HEK293T (cell line): ENCODE measurements around the gene PSME3IP1.

ENCODE experiments used
- CTCF ChIA-PET: fragments of 350-600 bp; formaldehyde crosslinking; extraction: SDS; loops from one replicate; lab custom pipeline; 2021; ENCODE audit warnings: antibody characterized with exemption, inconsistent platforms; lab: Yijun Ruan, JAX
- POLR2A ChIA-PET: fragments of 350-600 bp; formaldehyde crosslinking; extraction: SDS; loops from one replicate; lab custom pipeline; 2020; ENCODE audit warnings: antibody characterized with exemption, inconsistent platforms; lab: Yijun Ruan, JAX
- DNase-seq: peaks from one replicate; pipeline ENCODE4 v3.0.0; 2012; ENCODE audit warnings: mixed read lengths; ENCODE audit errors: extremely low spot score
- ARNT ChIP-seq: fragments of 450-650 bp; IDR thresholded peaks from 2 replicates; pipeline ENCODE4 v1.6.1; 2017; ENCODE audit warnings: mild to moderate bottlenecking
- BHLHE40 ChIP-seq: fragments of 450-650 bp; IDR thresholded peaks from 2 replicates; pipeline ENCODE4 v1.6.1; 2016; ENCODE audit warnings: mild to moderate bottlenecking, moderate library complexity, borderline replicate concordance
- CTBP1 ChIP-seq: fragments of 450-650 bp; IDR thresholded peaks from 2 replicates; pipeline ENCODE4 v1.6.1; 2016; ENCODE audit warnings: borderline replicate concordance
- ELF4 ChIP-seq: fragments of 450-650 bp; IDR thresholded peaks from 2 replicates; pipeline ENCODE4 v1.6.1; 2017; ENCODE audit warnings: antibody characterized with exemption
- FOXA1 ChIP-seq: fragments of 450-650 bp; IDR thresholded peaks from 2 replicates; pipeline ENCODE4 v1.6.1; 2016; ENCODE audit warnings: mild to moderate bottlenecking
- FOXK2 ChIP-seq: fragments of 450-650 bp; IDR thresholded peaks from 2 replicates; pipeline ENCODE4 v1.6.1; 2016; ENCODE audit warnings: mild to moderate bottlenecking
- FOXM1 ChIP-seq: fragments of 450-650 bp; IDR thresholded peaks from 2 replicates; pipeline ENCODE4 v1.6.1; 2017; ENCODE audit warnings: mild to moderate bottlenecking, borderline replicate concordance
- HDGF ChIP-seq: fragments of 450-650 bp; IDR thresholded peaks from 2 replicates; pipeline ENCODE4 v1.6.1; 2017; ENCODE audit warnings: antibody characterized with exemption, borderline replicate concordance
- L3MBTL2 ChIP-seq: fragments of 450-650 bp; conservative IDR thresholded peaks from 2 replicates; pipeline ENCODE4 v1.6.1; 2016; ENCODE audit warnings: mild to moderate bottlenecking
- LEF1 ChIP-seq: fragments of 450-650 bp; IDR thresholded peaks from 2 replicates; pipeline ENCODE4 v1.6.1; 2017; ENCODE audit warnings: mild to moderate bottlenecking, borderline replicate concordance
- NFRKB ChIP-seq: fragments of 450-650 bp; IDR thresholded peaks from 2 replicates; pipeline ENCODE4 v1.6.1; 2016; ENCODE audit warnings: mild to moderate bottlenecking, moderate library complexity
- PKNOX1 ChIP-seq: fragments of 450-650 bp; IDR thresholded peaks from 2 replicates; pipeline ENCODE4 v1.6.1; 2016
- SP1 ChIP-seq: fragments of 450-650 bp; IDR thresholded peaks from 2 replicates; pipeline ENCODE4 v1.6.1; 2017
- SUZ12 ChIP-seq: fragments of 450-650 bp; IDR thresholded peaks from 2 replicates; pipeline ENCODE4 v1.6.1; 2016; ENCODE audit warnings: mild to moderate bottlenecking
- TARDBP ChIP-seq: fragments of 450-650 bp; IDR thresholded peaks from 2 replicates; pipeline ENCODE4 v1.6.1; 2016
- ZNF384 ChIP-seq: fragments of 450-650 bp; IDR thresholded peaks from 2 replicates; pipeline ENCODE4 v1.6.1; 2016

PSME3IP1 gene

DNA sequence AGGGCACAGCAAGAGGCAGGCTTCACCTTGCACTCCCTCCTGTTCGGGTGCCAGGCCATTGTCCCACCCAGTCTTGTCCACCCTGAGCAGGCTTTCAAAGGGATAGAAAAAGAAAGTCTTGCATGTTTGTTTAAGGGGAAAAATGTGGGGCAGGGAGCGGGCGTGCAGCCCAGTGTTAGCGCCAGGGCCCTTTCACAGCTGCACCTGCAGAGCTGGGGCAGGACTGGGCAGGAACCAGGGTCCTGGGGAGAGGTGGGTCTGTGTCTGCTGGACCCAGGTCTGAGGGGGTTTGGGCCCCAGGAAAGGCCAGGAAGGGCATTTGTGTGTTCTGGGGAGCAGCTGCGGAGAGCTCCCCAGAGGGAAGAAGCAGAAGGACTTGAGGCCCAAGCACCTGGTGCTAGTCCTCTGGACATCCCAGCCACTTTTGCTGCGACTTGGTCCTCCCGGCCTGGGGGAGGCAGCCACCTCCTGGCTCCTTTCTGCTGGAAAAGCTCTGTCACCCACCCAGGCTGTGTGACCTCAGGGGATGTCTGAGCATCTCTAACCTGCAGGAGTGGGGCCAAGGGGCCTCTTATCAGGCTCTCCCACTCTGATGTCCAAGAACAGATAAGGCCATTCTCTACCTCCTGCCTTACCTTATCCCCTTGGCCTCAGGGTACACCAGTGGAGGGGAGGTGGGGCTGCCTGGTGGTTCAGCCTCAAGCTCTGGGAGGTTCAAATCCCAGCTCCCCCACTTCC is 44.7 kb downstream of the PSME3IP1 start:
- TF ChIP-seq NFRKB (no peak), ZNF384 (no peak), TARDBP (no peak), PKNOX1 (no peak), SP1 (no peak), L3MBTL2 (no peak), FOXA1 (no peak), HDGF (no peak), CTBP1 (no peak), ARNT (no peak), FOXK2 (no peak), BHLHE40 (no peak), SUZ12 (no peak), ELF4 (no peak), FOXM1 (no peak), LEF1 (no peak)
- CTCF ChIA-PET, result no interaction called here
- POLR2A ChIA-PET, result no interaction called here
- DNase-seq, result no peak

GRCh38 chr16:57138281-57138935 is 47.4 kb downstream of the PSME3IP1 start:
- POLR2A ChIA-PET, result no interaction called here
- DNase-seq, result no peak
- CTCF ChIA-PET, result no interaction called here
- TF ChIP-seq CTBP1, result no peak
- TF ChIP-seq ELF4, result no peak
- no peak for TF ChIP-seq PKNOX1
- no peak for TF ChIP-seq LEF1
- no peak for TF ChIP-seq ZNF384
- TF ChIP-seq L3MBTL2, result no peak
- TF ChIP-seq HDGF, result no peak
- no peak for TF ChIP-seq FOXK2
- TF ChIP-seq BHLHE40, result no peak
- TF ChIP-seq SUZ12, result no peak
- TF ChIP-seq ARNT, result no peak
- TF ChIP-seq SP1, result no peak

GRCh38 chr16:57137566-57138273 is 48.1 kb downstream of the PSME3IP1 start:
- no peak for TF ChIP-seq PKNOX1
- TF ChIP-seq NFRKB, result no peak
- no peak for TF ChIP-seq ELF4
- TF ChIP-seq HDGF, result no peak
- no peak for TF ChIP-seq CTBP1
- DNase-seq, result no peak
- POLR2A ChIA-PET, result no interaction called here
- CTCF ChIA-PET, result no interaction called here

- POLR2A ChIA-PET, result no interaction called here
- TF ChIP-seq FOXM1 (no peak), BHLHE40 (no peak), ELF4 (no peak), L3MBTL2 (no peak), SP1 (no peak), PKNOX1 (no peak), LEF1 (no peak), CTBP1 (no peak), HDGF (no peak), ARNT (no peak), NFRKB (no peak), FOXK2 (no peak), FOXA1 (no peak), SUZ12 (no peak), ZNF384 (no peak)
These were observed 48.8 kb downstream of the PSME3IP1 start for GRCh38 chr16:57137043-57137442.

GRCh38 chr16:57134982-57135381 is 50.9 kb downstream of the PSME3IP1 start:
- DNase-seq, result no peak
- no peak for TF ChIP-seq TARDBP
- no peak for TF ChIP-seq HDGF
- TF ChIP-seq ELF4, result no peak
- ChIA-PET CTCF (no interaction called here), POLR2A (no interaction called here)

More at GRCh38 chr16:57137043-57137442, 48.8 kb downstream of the PSME3IP1 start:
- no peak for DNase-seq
- CTCF ChIA-PET, result no interaction called here
